Stimulated activated naive CD4-positive, alpha-beta T cell (primary cell): Measurements from ENCODE around the gene ACTR10.
"Not testable (repeated sequence)": the region's sequence is repeated elsewhere in the genome, so short reads cannot be mapped to it uniquely, and the experiment has no call there.

Source experiments
- DNase-seq, 6 experiments: peaks; one replicate each; lab custom pipeline; 2025; lab: John Stamatoyannopoulos, UW

Gene ACTR10

DNA sequence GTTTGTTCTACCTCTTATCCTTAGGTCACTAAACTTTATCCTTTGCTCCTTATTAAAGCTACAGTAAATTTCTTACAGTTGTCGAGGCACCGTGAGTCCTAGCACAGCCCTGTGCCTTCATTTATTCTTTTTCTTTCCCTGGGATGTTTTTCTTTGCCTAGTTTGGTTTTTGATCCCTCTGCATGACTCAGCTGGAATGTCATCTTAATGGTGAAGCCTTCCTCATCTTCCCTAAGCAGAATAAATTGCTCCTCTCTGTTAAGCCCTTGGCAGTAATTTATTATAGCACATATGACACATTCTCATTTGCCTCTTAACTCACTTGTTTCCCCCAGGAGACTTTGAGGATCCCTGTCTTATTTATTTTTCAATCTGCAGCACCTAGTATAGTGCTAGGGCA, 16.6 kb downstream of the ACTR10 start:
- DNase-seq: no peak

DNA sequence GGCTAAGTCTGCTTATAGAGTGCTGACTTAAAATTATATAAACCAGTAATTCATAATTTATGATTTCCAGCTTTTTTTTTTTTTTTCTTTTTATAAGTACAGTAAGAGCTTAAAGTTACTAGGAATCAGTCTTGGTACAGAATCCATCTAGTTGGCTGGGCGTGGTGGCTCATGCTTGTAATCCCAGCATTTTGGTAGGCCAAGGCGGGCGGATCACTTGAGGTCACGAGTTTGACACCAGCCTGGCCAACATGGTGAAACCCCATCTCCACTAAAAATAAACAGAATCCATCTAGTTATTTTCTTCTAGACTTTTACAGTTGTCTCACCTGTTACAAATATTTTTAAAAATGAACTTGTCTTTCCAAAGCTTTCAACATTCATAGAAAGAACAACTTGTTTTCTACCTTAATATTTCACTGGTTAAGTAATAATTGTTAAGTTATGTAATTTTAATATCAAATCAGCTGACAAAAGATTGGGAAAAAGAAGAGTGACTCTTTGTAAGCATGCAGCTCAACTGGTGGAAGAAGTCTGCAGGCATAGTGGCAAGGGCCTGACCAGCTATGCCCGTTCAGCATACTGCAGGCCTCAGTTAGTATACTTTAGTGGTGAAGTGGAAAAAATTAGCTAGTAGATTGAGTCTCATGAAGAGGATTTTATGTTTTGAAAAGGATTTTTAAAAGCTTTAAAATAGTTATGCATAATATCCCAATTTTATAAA, 27.3 kb downstream of the ACTR10 start:
- DNase-seq: no peak

DNA sequence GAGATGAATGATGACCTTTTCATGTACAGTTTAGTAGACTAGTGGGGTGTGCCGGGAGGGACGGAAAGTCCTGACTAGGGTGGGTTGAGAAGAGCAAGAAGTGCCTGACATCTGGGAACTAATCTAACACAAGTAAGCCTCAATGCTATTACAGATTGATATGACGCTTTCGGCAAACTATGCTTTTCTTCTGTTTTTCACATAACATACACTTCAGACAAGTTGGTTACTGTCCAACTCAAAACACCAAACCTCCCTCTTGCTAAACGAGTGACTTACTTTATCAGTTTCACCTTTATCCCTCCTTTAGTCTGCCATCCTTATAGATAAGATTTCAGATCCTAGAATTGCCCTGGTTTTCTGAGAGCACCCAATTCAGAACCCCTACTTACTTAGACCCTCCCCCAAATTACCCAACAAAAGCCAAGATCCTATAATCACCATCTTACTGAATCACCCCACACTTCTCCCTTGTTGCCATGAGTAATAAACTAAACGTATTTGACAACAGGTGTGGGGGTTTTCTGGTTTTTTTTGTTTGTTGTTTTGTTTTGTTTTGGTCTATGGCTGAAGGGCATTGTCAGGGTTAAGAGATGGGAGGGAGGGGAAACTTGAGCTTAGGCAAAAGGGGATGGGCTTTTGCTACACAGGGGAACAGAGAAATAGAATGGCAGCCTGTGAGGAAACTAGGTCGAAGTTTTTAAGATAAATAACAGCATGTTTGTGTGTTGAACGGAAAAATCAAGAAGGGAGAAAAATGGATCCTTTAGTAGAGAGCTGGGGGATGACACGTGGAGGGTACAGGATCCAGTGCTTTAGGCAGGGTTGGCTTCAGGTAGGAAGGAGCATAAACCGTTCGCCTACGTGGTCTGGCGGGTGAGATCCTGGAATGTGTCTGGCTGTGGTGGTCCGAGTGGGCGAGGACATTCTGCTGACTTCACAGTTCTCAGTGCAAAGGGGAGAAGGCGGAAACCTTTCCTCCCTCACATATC, 38.6 kb downstream of the ACTR10 start:
- peak in 1 of 6 experiments; percentile 25 for DNase-seq

DNA sequence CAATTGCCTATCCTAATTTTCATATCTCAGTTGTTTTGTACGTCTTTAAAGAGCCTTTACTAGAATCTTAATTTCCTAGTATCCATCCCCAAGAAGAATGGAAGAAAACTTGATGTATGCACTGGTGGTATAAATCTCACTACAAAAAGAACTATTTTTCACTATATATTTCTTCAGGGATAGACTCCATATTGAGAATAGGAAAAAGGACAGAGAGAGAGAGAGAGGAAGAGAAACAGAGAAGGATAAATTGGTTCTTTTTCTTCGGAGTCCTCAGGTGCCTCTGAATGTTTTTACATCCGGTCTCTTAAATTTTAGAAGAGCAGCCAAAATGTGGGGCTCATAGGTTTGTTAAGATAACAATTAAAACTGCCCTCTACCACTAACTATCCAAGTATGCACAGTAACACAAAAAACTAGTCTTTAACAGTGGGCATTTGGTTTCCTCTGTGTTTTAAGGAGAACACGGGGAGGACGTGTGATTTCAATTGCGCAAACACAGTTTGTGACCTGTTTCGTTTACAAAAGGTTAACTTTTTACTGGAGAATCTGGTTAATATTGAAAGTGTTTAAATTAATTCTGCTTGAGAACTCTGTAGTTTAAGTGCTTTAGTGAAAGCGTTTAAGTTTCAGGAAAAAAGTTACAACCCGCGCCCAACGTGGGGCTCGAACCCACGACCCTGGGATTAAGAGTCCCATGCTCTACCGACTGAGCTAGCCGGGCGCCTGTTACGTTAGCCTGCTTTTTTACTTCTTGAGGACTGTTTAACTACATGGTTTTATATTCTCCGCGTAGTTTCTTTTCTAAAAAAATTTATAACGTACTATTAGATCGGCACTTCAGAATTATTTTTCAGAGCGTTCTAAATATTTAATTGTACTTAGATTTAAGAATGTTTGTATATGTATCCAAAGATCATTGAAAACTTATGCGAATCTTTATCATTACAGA, 39.6 kb downstream of the ACTR10 start:
- DNase-seq: peak; percentile 74 to 92 (median 80)

DNA sequence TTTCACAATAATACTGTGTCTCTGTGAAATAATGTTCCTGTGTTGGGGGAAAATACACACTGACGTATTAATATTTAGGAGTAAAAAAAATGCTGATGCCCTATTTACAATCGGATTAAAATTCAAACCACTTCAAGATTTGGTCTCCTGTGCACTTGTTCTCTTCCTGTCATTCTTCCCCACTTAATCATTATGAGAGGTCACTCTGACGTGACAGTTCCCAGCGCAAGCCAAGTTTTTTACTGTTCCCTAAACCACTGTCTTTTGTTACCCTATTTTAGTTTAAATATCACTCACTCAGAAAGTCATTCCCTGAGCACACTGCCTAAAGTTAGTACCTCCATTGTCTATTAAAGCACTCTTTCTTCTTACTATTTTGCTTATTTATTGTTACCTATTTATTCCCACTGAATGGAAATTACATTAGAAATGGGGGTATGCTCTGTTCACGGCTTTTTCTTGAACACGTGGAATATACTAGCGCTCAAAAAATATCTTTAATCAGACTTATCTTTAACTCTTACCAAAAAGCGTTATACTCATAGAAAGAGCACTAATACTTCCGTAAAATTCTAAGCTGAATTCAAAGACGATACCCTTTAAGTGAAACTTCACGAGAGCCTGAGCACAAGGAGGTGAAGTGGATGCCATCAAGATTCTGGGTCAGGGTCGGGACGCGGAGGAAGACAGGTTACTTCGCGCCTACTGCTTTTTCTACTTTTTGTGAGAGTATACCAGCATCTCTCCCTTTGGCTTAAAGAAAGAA, 44.0 kb downstream of the ACTR10 start:
- no peak for DNase-seq

DNA sequence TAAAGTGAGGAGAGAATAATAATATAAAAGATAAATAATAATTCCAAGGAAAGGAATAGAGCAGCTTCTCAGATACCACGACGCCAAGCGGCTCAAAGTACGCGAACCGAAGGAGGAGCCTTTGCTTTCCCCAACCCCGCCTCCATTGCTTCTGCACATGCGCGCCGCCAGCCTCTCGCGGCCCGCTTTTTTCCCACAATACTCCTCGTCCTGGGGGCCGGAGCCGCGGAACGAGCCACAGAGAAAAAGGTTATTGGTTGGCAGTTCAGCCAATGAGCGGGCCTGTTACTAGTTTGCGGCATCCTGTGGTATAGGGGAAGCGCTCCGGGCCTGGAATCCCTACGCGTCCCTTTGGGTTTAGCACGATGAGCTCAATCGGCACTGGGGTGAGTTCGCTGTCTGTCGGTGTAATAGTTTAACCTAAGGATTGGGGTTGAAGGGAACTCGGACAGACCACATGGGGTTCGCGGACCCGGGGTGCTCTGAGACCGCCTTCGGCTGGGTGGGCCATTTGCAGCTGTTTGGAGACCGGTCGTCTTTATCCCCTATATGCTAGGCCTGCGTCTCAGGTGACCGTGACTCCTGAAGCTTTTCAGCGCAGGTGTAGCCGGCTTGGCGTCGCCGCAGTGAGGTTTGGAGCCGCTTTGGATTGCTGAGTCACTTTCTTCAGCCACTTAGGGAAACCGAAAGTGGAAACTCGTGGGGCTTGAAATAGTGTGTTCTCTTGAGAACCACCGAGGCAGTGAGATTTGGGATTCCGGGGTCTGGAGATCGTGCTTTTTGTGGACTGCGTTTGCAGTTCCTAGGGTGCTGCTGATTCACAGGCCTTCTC, 44.8 kb downstream of the ACTR10 start, which contains the start of gene PSMA3:
PSMA3 (plus strand) TSS at position 288 of the 832 bp plus-strand sequence; CDS start at position 366, 78 bp downstream.
- peak; percentile 92 to 97 (median 96) for DNase-seq

DNA sequence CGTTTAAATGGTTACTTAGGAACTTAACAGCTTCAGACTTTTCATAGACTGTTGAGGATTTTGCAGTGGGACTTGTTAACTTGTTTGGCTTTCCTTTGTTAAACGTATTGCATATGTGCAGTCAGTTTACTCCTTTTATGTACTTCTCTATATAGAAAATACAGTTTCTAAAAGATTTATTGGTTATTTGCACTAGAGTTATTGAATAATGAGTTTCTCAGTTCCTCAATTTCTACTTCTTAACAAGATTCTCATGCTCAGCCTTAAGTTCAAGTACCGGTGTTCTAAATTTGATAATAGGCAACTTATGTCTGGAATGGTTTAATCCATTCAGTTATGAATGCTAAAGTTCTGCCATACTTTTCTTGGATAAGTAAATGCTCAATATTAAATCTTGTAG, 45.6 kb downstream of the ACTR10 start:
- no peak for DNase-seq

DNA sequence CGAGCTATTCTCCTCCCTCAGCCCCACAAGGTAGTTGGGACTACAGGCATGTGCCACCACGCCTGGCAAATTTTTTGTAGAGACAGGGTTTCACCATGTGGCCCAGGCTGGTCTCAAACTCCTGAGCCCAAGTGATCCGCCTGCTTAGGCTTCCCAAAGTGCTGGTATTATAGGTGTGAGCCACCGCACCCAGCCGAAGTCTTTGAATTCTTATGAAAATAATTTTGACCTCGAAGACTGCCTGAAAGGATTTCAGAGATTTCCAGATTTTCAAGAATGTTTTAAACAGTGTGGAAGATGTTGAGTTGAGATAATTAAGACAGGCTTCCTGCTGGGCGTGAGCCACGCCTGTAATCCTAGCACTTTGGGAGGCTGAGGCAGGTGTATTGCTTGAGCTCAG, 49.7 kb downstream of the ACTR10 start:
- DNase-seq: no peak

DNA sequence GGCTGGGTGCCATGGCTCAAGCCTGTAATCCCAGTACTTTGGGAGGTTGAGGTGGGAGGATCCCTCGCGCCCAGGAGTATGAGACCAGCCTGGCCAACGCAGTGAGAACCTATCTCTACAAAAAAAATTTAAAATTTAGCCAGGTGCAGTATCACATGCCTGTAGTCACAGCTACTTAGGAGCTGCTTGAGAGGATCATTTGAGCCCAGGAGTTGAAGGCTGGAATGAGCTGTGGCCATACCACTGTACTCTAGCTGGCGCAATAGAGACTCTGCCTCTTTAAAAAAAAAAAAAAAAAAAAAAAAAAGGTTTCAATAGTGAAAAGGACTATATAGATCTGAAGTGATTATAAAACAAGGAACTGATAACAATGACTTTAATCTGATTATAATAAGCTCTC, 58.2 kb downstream of the ACTR10 start:
- DNase-seq: no peak

DNA sequence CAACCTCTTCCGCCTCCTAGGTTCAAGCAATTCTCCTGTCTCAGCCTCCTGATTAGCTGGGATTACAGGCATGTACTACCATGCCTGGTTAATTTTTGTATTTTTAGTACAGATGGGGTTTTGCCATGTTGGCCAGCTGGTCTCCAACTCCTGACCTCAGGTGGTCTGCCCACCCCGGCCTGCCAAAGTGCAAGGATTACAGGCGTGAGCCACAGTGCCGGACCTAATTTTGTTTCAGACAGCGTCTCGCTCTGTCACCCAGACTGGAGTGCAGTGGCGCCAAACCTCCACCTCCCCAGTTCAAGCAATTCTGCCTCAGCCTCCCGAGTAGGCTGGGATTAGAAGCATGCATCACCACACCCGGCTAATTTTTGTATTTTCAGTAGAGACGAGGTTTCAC, 62.1 kb downstream of the ACTR10 start:
- DNase-seq: not testable (repeated sequence)

DNA sequence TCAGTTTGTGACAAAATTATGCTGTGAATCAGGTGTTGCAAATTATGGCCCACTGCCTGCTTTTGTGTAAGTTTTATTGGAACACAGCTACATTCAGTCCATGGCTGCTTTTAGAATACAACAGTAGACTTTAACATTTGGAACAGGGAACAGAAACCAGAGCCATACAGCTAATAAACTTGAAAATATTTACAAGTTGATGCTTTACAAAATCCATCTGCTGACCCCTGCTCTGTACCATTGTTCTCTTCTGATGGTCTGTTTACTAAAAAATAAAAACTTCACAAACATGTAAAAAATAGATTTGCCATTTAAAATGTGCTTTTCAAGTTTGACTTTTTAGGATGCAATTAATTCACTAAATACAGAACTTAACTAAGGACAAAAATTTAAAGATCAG, 65.5 kb downstream of the ACTR10 start:
- DNase-seq: no peak

DNA sequence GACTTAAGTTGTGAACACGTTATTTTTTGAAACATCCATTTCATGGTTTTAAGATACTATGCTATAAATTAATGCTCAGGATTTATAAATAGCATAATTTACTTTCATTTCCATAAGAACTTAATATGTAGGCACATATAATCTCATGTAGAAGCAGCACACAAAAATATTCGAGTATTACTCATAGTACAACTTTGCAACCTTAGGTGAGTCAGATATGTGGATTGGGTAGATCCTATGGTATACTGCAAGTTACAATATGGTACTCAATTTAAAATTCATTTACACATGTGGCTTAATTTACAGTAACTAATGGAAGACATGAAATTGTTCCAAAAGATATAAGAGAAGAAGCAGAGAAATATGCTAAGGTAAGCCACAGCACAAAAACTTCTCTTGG, 70.7 kb downstream of the ACTR10 start:
- no peak for DNase-seq

DNA sequence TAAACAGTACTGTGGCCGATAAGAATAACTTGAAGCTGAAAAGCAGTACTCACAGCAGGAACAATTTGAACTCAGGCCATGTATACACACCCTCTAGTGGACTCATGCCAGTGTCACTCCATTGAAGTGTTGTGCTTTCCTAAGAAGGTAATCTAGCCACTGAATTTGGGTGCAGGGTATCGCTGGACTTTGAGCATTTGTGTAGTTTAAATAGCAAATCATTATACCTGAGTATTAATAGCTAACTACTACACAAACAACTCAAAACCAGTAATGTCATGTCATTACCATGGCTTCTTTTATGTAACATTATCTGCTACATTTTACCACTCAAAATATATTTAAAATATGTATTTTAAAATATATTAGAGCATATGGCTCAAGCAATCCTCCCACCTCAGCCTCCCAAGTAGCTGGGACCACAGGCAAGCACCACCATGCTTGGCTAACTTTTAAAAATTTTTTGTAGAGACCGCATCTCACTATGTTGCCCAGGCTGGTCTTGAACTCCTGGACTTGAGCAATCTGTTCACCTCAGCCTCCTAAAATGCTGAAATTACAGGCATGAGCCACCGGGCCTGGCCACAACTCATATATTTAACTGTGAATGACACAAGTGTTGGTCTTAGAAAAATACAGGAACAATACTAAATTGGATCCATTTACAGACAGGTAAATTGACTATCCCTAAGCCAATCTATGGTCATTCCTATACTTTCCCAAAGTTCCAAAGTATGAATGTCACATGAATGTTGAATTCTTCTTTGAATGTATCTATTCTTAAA, 72.8 kb downstream of the ACTR10 start:
- DNase-seq: no peak

DNA sequence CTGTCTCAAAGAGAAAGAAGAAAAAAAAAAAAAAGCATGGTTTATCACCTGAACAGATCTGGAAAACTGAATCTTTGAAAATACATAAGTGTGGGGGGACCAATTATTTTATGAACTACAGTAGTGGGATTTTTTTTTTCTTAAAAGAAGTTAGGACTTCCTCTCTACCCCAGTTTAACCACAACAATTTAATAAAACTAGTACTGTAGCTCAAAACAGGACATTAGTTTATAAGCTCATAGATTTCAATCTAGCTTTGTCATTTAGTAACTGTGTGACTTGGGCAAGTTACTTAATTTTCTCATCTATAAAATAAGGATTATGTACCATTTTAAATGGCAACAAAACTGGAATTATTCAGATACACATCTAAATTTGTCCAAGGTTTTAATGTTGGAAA, 74.9 kb downstream of the ACTR10 start:
- DNase-seq: no peak

DNA sequence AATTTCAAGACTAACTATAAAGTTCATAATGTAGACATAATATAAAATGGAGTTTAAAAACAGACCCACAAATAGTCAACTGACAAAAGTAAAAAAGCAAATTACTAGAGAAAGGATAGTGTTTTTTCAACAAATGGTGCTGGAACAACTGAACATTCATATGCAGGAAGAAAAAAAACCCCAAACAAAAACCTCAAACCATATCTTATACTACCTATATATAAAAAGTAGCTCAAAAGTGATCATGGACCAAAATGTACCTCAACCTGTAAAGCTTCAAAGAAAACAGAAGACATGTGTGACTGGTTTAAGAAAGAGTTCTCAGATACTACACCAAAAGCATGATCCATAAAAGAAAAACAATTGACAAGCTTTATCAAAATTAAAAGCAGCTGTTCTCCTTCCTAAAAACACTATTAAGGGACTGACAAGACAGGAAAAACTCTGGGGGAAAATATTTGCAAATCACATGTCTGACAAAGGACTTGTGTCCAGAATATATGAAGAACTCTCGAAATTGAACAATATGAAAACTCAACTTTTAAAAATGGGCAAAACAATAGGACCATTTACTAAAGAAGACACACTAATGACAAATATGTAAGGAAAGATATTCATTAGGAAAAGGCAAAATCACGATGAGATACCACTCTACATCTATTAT, 75.7 kb downstream of the ACTR10 start:
- no peak for DNase-seq

DNA sequence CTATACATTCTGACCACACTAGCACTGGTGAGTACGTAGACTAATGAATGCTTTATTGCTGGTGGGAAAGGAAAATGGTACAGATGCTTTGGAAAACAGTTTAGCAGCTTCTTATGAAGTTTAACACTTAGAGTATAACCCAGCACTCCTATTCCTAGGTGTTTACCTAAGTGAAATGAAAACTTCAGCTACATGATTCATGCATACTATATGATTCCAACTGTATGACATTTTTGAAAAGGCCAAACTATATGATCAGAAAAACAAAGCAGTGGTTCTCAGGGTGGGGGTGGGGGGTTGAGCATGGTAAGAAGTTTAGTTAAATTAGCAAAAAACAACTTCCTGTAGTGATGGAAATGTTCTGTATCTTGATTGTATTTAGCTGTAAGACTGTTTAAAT, 76.3 kb downstream of the ACTR10 start:
- DNase-seq: no peak

DNA sequence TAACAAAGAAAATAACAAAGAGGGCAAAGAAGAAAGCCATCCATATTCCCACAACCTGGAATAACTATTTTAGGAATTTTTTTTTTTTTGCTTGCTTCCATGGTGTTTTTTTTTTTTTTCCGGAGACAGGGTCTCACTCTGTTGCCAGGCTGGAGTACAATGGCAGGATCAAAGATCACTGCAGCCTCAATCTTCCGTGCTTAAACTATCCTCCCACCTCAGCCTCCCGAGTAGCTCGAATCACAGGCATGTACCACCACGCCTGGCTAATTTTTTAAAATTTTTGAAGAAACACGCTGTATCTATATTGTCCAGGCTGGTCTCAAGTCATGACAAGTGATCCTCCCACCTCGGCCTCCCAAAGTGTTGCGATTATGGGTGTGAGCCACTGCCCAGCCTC, 78.2 kb downstream of the ACTR10 start:
- no peak for DNase-seq

DNA sequence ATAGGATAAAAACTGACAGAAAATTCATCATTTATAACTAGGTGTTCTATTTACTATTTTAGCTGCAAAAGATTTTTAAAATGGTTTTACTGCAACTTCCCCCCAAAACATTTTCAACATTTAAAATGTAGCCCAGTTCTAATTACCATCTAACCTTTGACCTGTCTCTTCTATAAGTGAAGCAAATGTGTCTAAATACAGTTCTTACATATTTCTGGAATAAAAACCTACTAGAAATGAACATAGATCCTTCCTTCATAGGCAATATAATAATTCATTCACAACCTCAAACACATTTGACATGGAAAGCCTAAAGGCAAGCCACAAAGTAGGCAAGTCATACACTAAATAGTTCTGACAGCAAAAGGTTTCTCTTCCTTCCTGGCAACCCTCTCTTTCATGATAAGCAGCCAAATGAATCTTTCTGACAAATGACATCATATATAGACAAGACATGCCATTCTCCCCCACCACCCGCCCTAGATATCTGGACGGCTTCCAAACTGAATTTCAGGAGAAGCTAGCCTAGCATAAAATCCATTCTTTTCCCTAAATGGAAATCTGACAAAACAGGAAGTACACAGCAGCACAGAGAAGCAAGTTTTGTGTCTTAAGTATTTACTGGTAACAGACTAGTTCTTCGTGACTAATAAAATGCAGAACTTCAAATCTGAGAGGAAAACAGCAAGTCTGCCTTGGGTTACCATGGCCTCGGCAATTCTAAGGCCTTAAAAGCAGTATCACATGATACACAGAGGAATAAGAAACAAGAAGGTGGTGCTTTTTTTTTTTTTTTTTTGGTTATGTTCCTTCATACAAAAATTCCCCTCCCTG, 81.2 kb downstream of the ACTR10 start:
- DNase-seq: peak in 5 of 6 experiments; percentile 10 to 59 (median 38)
